Inflammatory macrophage treated with lipopolysaccharide for 4 hours (primary cell): ENCODE measurements around the gene CDH26.
"Not testable (repeated sequence)": the region's sequence is repeated elsewhere in the genome, so short reads cannot be mapped to it uniquely, and the experiment has no call there.

Experiments
- DNase-seq: peaks from one replicate; pipeline ENCODE4 v3.0.0-alpha.2; 2020

Gene CDH26

DNA sequence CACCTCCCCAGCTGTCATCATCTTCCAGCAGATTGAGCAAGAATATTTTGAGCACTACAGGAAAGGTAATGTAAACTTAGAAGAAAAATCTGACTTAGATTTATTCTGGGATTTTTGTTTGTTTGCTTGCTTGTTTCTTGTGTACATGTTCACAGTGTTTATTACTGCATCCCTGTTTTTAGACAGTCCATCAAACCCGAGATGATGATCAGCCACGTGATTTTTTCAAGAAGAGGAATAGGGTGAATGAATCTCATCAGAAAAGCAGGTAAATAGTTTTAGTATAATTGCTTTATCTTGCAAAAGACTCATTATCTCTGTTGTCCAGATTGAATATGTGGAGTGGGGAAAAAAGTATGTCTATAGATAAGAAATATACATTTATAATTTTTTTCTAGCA is 16.0 kb upstream of the CDH26 start:
- DNase-seq, result no peak

- no peak for DNase-seq
These were observed 13.5 kb upstream of the CDH26 start for GRCh38 chr20:59944726-59945125.

DNA sequence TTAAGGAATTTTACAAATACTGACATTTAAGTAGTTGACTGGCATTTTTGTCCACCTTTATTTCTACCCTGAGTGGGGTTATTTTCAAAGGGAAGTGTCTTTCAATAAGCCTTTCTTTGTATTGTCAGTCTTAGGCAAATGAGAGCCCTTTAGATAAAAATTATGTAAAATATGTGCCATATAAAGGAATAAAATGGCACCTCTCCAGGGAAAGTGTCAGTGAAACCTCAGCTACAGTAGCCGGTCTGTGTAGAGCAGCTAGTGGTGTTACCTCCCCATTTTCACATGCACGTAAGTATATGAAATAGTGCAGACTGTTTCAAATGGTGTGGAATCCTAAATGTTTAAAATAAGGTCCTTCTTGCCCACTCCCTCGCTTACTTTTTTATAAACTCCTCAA is 13.0 kb upstream of the CDH26 start:
- no peak for DNase-seq

- DNase-seq, result no peak
These were observed 12.5 kb upstream of the CDH26 start for GRCh38 chr20:59945731-59946130.

DNA sequence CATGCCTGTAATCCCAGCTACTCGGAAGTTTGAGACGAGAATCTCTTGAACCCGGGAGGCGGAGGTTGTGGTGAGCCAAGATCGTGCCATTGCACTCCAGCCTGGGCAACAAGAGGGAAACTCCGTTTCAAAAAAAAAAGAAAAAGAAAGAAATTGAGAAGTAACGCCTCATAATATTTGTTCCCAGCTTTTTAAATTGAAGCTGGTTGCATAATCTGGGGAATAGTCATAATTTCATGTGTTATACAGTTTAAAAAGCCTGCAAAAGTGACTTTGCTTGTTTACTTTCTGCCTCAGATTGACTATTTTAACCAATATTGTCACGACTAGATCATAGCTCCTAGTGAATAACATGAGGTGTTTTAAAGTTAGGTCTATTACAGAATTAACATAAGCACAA is 10.8 kb upstream of the CDH26 start:
- peak; percentile 58 for DNase-seq

- no peak for DNase-seq
These were observed 10.0 kb upstream of the CDH26 start for GRCh38 chr20:59948212-59948611.

DNA sequence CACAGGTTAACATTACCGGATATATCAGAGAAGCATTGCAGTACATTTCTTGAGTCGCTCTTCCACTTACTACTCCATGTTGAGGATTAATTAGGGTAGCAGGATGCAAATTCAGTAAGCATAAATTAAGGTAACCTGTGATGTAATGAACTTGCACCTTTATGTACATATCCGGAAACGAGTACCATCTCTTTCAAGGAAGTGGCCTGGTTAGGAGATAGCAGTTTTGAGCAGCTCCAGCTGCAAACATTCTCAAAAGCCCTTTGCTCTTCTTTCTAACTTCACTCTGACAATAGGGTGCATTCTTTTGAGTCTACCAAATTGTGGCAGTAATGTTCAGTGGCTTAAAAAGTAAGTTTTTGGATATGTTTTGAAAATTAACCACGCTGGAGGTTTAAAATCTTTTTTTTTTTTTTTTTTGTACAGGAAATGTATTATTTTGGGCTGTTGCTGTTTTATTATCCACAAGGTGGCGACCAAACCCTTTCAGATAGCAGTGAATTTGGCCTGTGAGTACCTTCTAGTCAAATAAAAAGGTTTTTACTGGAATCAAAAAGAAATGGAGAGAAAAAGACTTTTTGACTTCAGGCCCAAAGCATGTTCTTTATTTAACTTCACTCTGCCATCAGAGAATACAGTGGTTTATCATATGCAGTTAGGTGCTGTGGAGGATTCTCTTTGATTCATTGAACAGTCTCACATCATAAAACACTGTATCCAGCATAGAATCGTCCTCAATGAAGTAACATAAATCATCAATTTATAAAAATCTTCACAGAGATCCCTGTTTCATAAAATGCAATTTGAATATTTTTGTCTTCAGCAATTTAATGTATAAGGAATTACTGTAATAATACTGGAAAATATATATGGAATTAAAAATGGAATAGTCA is 9.1 kb upstream of the CDH26 start:
- DNase-seq, result peak; percentile 59

DNA sequence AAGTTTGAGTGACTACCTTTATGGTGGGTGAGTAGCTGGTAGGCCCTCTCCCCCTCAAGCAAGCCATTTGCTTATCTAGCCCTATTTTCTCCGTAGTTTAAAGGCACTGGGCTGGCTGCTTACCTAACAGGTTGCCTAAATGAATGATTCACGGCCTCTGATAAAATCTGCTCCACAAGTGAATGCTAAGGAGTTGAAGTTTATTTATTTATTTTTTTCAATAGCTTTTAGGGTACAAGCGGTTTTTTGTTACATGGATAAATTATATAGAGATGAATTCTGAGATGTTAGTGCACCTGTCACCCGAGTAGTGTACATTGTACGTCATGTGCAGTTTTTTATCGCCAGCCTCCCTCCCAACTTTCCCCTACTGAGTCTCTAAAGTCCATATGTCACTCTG is 8.3 kb upstream of the CDH26 start:
- DNase-seq, result no peak

DNA sequence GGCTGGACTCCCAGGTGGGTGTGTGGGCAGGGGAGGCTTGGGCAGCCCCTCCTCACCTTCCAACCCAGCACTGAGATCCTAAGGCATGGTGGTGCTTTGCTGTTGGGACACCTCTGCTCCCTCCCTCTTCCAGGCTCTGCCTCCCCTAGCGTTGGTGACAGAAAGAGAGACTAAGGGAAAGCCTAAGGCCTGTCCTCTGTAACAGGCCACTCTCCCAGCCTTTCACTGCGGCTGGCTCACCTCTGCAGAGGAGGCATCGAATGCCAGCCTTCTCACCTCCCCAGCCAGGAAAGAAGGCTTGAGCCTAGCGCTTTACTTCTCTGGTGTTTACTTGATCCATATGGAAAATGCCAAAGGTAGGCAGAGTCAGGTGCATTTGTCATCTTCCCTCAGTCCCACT is 3.5 kb upstream of the CDH26 start:
- DNase-seq, result no peak

DNA sequence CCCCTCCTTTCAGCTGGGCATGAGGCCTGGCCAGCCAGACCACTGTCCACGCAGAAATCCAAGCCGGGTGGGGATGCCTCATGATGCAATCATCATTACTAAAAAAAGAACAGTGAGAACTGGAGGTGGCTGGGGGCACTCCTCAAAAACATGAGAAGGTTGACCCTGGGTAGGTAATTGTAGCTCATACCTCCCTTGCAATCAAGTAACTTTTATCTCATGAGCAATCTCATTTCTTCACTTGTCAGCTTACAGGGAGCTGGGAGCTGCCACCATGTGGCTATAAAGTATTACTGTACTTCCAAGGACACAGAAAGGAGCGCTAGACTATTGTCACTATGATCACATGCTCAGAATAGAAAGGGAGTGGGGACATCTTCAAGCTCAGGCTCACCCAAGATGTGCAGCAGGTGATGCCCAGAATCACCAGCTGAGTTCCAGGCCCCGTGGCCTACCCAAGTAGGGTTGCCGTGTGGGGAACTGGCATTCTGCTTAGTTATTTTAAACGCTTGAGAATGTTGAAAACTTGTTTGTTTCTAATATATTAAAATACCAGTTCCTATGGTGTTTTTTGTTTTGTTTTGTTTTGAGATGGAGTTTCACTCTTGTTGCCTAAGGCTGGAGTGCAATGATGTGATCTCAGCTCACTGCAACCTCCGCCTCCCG is 3.0 kb upstream of the CDH26 start:
- peak; percentile 36 for DNase-seq

- DNase-seq, result not testable (repeated sequence)
These were observed 655 bp upstream of the CDH26 start for GRCh38 chr20:59957568-59957967.

DNA sequence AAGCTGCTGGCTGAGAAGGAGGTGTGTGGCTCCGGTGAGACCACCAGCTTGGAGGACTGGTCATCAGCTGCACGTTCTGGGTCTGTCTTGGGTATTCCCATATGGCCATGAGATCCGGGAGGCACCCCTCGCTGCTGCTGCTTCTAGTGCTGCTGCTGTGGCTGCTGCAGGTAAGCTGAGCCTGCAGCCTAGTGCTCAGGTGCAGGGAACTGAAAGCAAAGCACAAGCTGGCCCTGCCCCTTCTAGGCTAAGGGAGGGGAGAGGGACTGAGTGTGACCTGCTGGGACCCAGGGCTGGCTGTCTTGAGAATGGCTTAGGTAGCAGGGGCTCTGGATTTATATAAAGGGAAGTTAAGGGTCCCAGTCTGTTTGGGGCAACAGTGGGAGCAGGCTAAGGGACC is 403 bp downstream of the CDH26 start:
- no peak for DNase-seq

DNA sequence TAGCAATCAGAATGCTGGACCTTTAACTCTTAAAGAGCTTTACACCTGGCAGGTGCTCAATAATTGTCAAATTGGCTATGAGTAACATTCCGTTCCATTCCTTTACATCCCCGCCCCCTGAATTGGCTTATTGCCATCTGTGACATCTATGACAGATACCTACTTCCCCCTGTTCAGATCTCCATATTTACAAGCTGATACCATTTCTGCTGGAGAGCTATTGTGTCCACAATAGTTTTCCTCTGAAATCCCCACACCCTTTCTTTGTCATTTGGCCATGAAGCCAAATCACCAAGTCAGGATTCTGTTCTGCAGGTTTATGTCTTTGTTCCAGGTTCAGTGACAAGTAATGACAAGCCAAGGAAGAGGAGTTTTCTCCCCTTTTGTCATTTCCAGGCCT is 3.2 kb downstream of the CDH26 start:
- DNase-seq, result no peak

GRCh38 chr20:59962155-59962554 is 3.9 kb downstream of the CDH26 start:
- no peak for DNase-seq

GRCh38 chr20:59966428-59966827 is 8.2 kb downstream of the CDH26 start:
- DNase-seq, result no peak

GRCh38 chr20:59971428-59971827 is 13.2 kb downstream of the CDH26 start:
- DNase-seq, result no peak

GRCh38 chr20:59972037-59972801 is 14.0 kb downstream of the CDH26 start:
- DNase-seq, result peak; percentile 57

DNA sequence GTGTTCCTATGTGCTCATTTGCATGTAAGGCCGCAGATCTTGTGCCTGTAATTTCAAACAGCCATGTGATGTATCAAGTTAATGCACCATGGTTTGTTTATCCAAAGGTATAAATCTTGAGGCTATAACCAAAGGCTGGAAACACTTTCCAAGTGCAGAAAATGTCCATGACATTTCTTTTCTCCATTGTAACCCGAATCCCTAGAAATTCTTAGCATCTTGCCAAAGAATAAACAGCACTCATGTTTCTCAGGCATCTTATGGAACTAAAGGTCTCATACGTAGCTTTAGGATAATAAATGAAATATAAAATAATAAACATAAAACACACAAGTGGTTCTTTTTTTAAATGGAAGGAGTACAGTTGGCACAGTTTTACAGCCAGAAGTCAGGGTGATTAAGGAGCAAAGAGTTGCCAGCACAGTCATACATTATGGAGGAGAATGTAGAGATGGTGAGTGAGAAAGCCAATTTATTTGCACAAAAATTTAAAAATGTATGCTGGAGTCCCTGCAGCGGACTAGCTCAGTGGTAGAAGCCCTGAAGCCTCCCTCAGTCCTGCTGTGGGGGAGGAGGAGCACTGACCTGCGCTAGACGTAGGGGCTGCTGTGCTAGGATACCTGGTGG is 18.0 kb downstream of the CDH26 start:
- no peak for DNase-seq

- no peak for DNase-seq
These were observed 18.9 kb downstream of the CDH26 start for GRCh38 chr20:59977086-59977485.

DNA sequence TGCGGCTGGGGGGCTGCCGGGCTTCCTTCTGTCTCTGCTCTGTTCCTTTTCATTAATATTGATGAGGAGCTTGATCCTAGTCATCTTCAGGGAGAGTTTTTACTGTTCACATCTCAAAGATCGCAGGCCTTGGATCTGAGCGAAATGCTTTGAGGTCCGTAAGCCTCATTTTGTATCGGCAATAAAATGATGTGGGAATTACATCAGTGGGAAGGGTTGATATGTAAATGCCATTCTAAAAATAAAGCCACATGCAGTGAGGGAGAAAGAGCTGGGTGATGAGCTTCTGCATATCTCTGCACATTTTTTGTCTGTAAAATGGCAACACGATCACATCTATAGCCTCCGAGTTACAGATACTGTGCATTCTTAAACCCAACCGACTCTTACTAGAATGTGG is 24.9 kb downstream of the CDH26 start:
- no peak for DNase-seq

DNA sequence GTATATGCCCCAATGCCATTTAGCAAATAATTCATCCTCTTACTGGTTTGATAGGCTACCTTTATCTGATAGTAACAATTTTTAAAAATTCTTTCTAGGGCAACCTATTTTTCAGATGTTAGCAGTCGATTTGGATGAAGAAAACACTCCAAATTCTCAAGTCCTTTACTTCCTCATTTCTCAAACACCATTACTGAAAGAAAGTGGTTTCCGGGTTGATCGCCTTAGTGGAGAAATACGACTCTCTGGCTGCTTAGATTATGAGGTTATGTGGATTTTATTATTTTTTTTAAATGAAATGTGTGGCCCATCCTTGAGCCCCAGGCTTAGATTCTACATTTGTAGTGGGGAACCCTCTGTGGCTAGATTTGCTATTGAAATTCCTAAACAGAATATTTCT is 26.3 kb downstream of the CDH26 start:
- peak; percentile 56 for DNase-seq

DNA sequence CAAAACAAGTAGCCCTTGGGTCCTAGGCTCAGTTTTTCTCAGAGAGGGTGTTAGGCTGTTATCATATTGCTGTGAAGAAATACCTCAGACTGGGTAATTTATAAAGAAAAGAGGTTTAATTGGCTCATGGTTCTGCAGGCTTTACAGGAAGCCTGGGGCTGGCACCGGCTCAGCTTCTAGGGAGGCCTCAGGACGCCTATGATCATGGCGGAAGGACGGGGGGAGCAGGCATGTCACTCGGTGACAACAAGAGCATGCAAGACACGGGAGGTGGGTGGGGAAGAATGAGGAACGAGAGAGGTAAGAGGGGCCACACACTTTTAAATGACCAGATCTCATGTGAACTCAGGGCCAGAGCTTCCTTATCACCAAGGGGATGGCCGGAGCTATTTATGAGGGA is 26.9 kb downstream of the CDH26 start:
- DNase-seq, result no peak

DNA sequence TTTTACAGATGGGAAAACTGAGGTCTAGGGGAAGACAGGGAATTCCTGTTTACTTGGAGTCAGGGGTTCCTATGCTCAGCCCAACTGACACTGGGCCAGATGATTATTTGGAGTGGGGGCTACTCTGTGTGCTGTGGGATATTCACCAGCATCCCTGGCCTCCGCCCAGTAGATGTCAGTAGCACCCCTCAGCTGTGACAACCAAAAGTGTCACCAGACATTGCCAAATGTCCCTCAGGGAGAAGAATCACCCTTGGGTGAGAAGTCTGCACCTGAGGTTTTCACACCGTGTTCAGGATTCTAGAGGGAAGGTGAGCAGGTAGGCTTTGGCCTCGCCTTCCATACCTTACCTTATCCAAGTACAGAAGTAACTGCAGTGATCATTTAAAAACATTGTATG is 27.6 kb downstream of the CDH26 start:
- peak; percentile 22 for DNase-seq
